ENCODE results near the gene PCDHGA11. TPM values are rescaled to one million over a fixed set of nuclear protein-coding genes. Genes with fewer than 3 reads are reported as not detected.

Gene PCDHGA11
- total and polyA plus RNA-seq, 9 of the 15 experiments (the other 6 are each of a cell fraction or from before 2014, with no cell fraction given): 0.04 to 0.07 (median 0.04) TPM; not detected in 4

GRCh38 chr5:141402553-141403243, 18.2 kb upstream of the PCDHGA11 start, which contains the start of gene PCDHGA9 (continued):
- TF ChIP-seq ZNF174 (CRISPR knock-in tag; IDR thresholded peaks at IDR 0.05): no peak
- TF ChIP-seq RAD21 (CRISPR knock-in tag; conservative IDR thresholded peaks at IDR 0.05 in 1 of 2, IDR thresholded peaks at IDR 0.05 in 1 of 2): peak in 1 of 2 experiments; percentile 41; a peak in 2 of 4 replicates
- TF ChIP-seq RAD51 (IDR thresholded peaks at IDR 0.05; ENCODE audit: borderline replicate concordance, low read depth): no peak
- TF ChIP-seq ZNF12 (CRISPR knock-in tag; IDR thresholded peaks at IDR 0.05): no peak
- TF ChIP-seq LEF1 (IDR thresholded peaks at IDR 0.05): no peak
- 0 out of 2 replicates have a peak, but pooled peaks have one; percentile 13 for TF ChIP-seq SMC3 (conservative IDR thresholded peaks at IDR 0.05; ENCODE audit: insufficient read depth, low read depth, low read length)
- TF ChIP-seq, protein P1, sequence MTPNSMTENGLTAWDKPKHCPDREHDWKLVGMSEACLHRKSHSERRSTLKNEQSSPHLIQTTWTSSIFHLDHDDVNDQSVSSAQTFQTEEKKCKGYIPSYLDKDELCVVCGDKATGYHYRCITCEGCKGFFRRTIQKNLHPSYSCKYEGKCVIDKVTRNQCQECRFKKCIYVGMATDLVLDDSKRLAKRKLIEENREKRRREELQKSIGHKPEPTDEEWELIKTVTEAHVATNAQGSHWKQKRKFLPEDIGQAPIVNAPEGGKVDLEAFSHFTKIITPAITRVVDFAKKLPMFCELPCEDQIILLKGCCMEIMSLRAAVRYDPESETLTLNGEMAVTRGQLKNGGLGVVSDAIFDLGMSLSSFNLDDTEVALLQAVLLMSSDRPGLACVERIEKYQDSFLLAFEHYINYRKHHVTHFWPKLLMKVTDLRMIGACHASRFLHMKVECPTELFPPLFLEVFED (CRISPR knock-in tag; conservative IDR thresholded peaks at IDR 0.05): no peak
- TF ChIP-seq KDM5B (IDR thresholded peaks at IDR 0.05; ENCODE audit: insufficient replicate concordance, low read depth, low read length): no peak
- no peak for TF ChIP-seq U2AF2 (optimal IDR thresholded peaks at IDR 0.05; ENCODE audit: low read depth, low read length)
- no peak for TF ChIP-seq ZNF23 (CRISPR knock-in tag; IDR thresholded peaks at IDR 0.05)
- no peak for TF ChIP-seq ZNF75A (CRISPR knock-in tag; IDR thresholded peaks at IDR 0.05)
- no peak for TF ChIP-seq HMG20A (CRISPR knock-in tag; conservative IDR thresholded peaks at IDR 0.05)
- TF ChIP-seq, protein P2, sequence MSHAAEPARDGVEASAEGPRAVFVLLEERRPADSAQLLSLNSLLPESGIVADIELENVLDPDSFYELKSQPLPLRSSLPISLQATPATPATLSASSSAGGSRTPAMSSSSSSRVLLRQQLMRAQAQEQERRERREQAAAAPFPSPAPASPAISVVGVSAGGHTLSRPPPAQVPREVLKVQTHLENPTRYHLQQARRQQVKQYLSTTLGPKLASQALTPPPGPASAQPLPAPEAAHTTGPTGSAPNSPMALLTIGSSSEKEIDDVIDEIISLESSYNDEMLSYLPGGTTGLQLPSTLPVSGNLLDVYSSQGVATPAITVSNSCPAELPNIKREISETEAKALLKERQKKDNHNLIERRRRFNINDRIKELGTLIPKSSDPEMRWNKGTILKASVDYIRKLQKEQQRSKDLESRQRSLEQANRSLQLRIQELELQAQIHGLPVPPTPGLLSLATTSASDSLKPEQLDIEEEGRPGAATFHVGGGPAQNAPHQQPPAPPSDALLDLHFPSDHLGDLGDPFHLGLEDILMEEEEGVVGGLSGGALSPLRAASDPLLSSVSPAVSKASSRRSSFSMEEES (CRISPR knock-in tag; IDR thresholded peaks at IDR 0.05): no peak
- TF ChIP-seq, protein P3, sequence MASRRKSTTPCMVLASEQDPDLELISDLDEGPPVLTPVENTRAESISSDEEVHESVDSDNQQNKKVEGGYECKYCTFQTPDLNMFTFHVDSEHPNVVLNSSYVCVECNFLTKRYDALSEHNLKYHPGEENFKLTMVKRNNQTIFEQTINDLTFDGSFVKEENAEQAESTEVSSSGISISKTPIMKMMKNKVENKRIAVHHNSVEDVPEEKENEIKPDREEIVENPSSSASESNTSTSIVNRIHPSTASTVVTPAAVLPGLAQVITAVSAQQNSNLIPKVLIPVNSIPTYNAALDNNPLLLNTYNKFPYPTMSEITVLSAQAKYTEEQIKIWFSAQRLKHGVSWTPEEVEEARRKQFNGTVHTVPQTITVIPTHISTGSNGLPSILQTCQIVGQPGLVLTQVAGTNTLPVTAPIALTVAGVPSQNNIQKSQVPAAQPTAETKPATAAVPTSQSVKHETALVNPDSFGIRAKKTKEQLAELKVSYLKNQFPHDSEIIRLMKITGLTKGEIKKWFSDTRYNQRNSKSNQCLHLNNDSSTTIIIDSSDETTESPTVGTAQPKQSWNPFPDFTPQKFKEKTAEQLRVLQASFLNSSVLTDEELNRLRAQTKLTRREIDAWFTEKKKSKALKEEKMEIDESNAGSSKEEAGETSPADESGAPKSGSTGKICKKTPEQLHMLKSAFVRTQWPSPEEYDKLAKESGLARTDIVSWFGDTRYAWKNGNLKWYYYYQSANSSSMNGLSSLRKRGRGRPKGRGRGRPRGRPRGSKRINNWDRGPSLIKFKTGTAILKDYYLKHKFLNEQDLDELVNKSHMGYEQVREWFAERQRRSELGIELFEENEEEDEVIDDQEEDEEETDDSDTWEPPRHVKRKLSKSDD (conservative IDR thresholded peaks at IDR 0.05; ENCODE audit: low read length): no peak
- TF ChIP-seq CTBP1 (IDR thresholded peaks at IDR 0.05; ENCODE audit: borderline replicate concordance): no peak
- TF ChIP-seq CTCF (IDR thresholded peaks at IDR 0.05 in 2 of 3, conservative IDR thresholded peaks at IDR 0.05 in 1 of 3; ENCODE audit: insufficient read depth in 2 of 3, low read depth in 1 of 3, low read length in 3 of 3): peak; percentile 56 to 61 (median 59)
- TF ChIP-seq ZNF347 (CRISPR knock-in tag; IDR thresholded peaks at IDR 0.05; ENCODE audit: low read depth): no peak
